NCI-H82 (cell line): ENCODE results near the gene ATXN1.

ENCODE experiments used
- DNase-seq: peaks from one replicate; lab custom pipeline; 2025; lab: John Stamatoyannopoulos, UW

ATXN1 gene

DNA sequence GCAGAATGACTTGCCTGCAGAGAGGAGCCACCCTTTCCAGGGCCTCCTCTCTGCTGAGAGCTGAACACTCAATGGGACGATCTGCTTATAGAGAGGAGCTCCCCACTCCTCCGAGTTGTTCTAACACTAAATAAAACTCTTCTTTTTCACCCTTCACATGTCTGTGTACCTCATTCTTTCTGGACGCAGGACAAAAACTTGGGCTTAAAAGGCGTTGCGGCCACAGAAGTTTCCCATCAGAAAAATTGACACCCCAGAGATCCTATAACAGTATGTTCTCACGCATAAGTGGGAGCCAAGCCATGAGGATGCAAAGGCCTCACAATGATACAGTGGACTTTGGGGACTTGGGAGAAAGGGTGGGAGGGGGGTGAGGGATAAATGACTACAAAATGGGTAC lies 401.7 kb downstream of the ATXN1 start:
- no peak for DNase-seq

DNA sequence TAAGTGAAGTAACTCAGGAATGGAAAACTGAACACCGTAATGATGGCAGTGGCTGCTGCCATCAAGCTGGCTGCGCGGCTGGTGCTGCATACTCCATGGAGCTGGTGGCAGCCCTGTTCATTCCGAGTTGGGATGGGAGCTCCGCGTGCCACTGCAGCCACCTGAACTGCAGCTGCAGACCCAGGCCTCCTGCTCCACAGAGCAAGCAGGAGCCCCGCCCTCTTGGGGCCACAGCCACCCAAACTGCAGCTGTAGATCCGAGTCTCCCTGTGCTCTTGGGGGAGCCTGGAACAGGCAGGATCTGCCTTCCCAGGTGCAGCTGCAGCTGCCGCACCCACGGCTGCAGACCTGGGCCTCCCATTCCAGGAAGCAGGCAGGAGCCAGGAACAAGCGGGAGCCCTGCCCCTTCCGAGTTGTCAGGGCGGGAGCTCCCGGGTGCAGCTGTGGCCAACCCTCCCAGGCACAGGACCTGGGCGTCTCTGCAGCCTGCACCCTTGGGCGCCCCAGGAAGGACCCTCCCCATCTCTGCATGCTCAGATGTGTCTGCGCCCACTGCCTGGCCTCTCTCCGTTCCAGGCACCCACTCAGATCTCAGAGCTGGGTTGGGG lies 402.6 kb downstream of the ATXN1 start:
- no peak for DNase-seq

DNA sequence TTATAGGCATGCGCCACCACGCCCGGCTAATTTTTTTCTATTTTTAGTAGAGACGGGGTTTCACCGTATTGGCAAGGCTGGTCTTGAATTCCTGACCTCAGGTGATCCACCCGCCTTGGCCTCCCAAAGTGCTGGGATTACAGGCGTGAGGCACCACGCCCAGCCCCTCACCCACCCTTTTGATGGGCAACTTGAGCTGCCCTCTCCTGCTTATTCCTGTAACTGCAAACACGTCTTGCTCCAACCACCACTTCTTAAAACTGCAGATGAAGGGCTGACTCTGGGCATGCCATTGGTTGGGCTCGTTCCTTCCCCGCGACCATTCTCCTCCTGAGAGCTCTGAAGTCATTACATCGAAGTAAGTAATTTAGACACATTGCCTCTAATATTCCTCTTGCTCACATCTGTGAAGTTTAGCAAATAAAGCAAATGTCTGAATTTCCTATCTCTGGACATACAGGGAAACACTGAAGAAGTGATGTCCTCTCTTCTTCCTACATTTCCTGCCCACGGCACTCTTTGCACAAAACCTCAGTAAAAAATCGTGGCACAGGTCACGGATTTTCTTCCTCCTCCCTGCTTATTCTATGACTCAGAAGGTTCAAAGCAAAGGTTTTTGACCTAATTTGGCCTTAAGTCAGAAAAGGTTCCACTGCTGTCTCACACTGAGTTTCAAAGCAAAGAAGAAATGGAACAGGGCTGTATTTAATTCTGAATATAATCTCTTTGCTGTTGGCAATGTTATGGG lies 405.4 kb downstream of the ATXN1 start:
- peak; percentile 43 for DNase-seq

DNA sequence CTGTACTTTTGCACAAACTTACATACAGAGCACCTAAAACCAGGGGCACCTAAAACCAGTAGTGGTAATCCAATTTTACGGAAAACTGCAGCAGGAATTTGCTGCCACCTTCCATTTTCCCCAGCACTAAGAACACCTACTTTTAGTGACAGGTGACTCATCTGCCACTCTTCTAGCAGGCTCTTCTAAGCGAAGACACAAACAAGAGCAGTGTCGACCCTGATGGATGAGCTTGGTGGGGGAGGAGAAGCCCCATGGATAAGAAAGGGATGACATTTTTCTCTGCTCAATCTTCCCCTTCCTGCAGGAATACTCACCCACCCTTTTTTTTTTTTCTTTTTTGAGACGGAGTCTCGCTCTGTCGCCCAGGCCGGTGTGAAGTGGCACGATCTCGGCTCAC lies 406.0 kb downstream of the ATXN1 start:
- DNase-seq: peak; percentile 13

DNA sequence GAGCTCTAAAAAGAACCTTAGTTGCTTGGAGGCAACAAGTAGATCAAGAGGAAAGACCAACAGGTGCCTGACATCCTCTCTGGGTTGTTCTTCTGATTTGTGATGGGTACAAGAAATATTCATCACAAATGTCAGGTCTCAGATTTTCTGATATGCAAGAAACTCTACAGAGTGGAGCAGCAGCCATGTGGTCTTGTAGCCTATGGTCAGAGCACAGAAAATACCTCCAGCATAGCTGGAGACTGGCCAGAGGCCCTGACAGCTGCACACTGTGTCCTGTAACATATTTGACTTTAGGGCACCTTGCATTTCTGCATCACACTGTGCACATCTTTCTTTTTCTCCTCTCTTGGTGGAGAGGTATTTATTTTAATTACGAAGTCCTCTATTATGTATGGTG lies 406.6 kb downstream of the ATXN1 start:
- DNase-seq: no peak

DNA sequence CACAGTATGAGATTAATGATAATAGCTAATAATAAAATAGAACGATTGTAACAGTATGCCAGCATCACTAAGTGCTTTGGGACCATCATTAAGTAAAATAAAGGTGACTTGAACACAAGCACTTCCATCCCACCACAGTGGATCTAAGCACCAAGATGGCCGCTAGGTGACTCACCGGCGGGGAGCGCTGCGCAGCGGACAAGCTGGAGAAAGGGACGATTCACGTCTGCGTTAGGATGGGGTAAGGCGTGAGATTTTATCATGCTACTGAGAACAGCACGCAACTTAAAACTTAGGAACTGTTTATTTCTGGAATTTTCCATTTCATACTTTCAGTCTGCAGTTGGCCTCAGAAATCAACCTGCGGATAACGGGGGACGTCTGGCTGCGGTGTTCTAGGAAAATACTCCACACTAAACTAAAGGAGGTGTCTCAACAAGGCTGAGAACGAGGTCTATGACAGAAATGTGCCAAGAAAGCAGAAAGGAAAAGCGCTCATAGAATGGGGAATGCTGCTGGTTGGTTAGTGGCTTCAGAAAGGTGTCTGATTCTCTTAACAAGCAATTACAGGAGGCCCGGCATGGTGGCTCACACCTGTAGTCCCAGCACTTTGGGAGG lies 408.3 kb downstream of the ATXN1 start:
- no peak for DNase-seq

DNA sequence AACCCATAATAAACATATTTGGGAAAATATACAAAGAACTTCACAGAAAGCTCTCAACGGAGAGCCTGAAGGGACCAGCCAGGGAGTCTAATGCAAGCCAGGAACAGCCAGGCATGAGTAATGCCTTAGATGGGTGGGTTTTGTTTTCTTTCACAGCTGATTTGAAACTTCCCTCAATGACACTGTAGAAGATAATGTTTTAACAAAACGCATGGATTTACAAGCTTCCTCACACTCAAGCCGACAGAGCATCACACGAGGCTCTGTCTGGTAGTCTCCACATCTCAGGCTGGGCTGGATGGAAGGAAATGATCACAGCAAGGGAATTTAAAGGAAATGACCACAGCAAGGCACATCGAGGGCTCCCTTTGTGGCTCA lies 409.0 kb downstream of the ATXN1 start:
- DNase-seq: no peak

DNA sequence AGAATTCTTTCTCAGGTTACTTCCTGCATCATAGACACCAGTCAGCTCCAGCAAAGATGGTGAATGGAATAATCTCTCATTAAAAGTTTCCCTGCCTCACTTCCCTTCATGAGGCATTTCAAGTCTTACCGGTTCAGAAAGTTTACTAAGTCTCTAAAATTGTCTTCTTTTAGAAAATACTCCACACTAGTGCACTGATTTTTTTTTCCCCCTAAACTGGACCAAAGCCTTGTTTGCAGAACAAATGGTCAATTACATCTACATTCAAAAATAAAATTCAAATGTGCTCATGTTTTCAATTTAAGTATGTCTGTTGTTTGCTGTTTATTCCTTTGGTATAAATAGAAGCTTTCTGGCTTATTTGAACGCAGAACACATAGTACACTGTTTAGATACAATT lies 411.7 kb downstream of the ATXN1 start:
- no peak for DNase-seq

DNA sequence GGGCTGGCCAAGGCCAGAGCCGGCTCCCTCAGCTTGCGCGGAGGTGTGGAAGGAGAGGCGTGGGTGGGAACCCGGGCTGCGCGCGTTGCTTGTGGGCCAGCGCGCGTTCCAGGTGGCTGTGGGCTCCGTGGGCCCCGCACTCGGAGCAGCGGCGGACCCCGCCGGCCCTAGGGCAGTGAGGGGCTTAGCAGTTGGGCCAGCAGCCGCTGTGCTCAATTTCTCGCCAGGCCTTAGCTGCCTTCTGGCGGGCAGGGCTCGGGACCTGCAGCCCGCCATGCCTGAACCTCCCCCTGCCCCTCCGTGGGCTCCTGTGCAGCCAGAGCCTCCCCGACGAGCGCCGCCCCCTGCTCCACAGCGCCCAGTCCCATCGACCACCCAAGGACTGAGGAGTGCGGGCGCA lies 414.4 kb downstream of the ATXN1 start:
- no peak for DNase-seq

DNA sequence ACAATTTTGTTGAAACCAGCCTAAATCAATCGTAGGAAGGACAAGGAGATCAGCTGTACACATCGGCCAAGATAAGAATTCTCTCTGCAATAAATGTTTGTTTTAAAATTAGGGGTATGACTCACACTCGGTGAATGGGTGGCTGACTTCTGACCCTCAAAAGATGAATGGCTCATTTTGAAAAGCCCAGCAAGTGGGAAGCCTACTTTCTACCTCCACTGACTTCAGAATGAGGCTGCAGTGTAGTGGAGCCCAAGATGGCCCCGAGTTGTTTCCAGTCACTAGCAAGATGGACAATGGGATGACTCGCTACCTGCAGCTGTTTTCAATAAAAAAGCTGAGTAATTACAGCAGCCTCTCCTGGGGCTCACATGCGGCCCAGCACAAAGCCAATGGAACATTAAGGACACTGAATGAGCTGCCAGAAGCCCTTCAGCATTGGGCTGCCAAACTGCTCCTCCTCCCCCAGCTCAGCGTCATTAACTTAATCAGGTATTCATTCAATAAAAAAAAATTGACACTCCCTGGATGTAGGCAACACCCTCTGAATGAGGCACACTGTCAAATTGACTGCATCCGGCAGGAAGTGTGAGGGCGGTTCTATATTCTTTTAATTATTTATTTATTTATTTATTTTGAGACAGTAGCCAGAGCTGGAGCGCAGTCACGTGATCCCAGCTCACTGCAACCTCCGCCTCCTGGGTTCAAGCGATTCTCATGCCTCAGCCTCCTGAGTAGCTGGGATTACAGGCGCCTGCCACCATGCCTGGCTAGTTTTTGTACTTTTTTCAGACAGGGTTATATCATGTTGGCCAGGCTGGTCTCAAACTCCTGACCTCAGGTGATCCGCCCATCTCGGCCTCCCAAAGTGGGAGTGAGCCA lies 415.6 kb downstream of the ATXN1 start:
- DNase-seq: no peak

DNA sequence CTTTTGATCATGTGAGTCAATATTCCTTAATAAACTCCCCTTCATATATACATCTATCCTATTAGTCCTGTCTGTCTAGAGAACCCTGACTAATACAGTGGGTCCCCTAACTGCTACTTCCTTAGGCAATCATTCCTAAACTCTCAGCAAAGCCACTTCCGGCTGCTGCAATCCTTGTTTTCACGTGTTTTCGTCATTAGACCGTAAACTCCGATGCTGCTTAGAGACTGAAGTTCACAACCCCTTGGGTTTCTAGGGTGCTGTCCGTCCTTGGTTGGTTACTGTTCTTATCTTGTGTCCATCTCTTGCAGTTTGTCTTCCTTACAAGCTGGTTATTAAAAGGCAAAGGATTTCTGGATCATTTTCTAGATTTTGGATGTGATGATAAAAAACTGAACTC lies 416.5 kb downstream of the ATXN1 start:
- no peak for DNase-seq

DNA sequence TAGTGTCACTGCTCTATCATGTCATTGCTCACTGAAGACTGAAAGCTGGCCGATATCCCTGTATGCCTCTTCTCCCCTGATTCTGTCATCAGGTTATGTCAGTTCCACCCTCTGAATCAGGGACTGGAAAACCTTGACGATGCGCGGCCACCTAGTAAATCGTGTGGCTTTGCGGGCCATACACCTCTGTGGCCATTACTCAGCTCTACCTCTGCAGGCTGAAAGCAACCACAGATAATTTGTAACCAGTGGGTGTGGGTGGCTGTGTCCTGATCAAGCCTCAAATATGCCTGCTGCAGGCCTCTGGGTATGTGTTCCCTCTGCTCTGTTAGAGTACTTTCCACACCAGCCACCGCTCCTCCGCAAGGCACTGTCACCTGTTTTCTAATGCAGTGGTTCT lies 417.7 kb downstream of the ATXN1 start:
- DNase-seq: no peak

DNA sequence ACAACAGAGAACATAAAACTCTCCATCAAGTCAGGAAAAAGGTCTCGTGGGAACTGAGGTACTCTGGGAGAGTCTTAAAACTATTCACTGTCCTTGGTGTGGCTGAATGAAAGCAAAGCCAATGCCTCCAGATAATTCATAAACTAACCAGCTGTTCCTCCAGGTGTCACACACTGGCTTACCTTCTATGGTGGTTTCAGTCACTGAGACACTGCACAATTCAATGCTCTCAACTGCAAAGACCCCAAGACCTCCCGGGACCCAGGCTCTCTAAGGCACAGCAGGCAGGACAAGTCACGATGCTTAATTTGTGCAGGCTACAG lies 422.0 kb downstream of the ATXN1 start:
- no peak for DNase-seq

DNA sequence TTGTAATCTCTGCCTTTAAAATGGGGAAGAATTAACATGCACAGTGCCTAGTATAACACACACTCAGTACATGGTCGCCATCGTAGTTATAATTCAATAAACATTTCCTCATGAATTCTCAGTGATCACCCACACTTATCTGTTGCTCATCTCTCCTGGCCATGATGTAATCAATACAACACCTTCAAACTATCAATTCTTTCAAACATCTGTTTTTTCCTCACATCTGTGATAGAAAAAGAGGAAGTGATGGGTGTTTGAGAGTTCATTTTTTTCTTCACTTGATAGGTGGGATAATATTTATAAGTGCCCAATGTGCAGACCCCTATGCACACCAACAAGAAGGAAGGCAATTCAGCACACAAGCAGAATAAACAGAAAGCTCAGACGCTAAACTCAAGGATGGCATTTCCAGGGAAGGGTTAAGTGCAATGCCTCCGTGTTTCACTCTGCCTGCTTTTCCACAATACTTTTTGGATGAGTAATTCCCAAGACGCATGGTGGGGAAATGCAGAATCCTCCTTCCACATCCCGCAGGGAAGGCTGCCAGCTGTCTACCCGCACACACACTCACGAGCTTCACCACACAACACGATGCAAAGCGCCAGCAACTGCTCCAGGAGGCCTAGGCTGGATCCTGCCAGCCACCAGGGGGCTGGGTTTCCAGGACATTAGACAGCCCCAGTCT lies 422.5 kb downstream of the ATXN1 start:
- DNase-seq: peak; percentile 52

DNA sequence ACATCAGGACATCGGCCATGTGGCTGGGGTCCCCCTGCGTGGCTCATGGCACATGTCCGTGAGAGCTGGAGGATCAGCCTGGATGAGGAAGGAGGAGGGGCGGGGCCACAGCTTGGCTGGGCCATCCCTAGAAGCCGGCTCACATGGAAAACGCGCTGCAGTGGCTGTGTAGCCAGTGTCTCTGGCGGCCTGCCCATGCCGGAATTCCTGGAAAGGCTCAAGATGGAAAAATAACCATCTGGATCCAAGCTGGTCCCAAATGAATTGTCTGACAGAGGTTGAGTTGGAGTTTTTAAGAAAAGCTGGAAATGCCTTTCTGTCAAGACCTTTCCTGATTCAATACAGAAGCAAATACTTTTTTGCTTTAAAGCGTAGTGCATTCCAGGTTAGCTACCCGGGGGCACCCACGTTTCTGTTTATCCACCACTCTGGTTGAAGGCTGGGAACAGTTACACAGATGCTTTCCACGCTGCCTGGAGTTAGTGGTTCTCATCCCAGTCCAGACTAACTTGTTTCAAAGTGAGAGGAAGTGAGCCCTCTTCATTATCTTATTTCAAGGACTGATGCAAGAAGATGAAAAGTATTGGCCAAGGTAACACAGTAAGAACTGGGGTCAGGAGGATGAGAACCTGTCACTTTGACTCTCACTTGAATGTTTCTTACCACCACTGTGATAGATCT lies 423.8 kb downstream of the ATXN1 start:
- DNase-seq: peak; percentile 22

DNA sequence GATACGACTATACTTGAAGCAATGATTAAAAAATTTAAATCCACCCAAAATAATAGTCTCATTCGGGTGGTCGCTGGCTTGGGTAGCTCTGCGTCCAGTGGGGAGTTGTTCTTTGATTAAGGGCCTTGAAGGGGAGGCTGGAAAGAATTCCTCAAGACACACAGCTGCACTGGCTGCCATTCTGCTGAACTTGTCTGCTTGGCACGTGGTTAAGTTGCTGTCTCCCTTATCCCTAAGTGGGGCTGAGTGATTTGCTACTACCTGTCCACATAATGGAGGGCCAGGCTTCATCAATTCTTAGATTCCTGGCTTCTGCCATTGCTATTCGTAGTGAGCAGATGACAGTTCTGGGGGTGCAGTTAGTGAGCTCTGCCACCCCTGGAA lies 424.4 kb downstream of the ATXN1 start:
- no peak for DNase-seq

DNA sequence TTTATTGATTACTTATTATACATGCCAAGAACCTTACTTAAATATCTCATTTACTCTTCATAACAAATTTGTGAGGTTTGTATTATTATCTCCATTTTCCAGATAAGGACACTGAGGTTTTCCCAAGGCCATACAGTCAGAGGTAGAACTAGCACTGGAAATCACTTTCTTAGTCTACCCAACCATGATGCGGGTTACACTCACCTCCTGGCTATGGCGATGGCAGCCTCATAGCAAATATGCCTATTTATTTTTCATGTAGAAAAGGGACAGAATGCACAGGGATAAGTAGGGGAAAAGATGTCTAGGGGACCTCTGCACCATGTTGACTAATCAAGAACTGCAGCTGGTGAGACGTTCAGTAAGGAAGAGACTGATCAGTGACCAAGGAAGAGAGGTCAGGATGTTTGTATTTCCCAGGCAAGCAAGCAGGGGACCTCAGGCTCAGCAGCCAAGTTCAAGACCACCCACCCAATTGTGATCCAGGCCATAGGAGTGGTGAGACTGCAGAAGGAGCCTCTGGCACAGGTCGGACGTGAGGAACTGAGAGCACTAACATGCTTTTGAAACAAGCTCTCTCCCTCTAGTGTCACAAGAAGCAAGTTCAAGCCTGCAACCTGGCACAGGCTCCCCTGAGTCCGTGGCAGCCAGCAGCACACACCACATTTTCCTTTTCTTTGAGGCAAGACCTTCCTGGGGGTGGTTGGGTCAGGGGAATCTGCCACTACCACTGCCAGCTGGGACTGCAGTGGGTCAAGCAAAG lies 425.0 kb downstream of the ATXN1 start:
- DNase-seq: no peak

DNA sequence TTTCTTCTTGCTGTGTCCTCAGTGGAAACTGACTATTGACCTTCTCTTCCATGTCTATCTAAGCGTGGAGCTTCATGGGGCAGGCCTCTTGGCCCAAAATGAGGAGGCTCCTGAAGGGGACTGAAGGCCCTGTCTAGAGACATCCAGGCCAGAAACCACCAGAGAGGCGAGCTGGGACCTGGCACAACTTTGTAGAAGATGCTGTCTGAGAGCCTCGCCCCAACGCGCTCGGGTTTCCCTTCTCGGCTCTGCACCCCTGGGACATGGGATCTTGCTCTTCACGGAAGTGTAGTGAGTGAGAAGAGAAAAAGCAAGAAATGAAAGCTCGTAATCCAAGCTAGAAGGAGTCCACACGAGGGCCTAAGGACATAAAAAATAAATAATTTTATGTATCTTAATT lies 426.1 kb downstream of the ATXN1 start:
- no peak for DNase-seq

DNA sequence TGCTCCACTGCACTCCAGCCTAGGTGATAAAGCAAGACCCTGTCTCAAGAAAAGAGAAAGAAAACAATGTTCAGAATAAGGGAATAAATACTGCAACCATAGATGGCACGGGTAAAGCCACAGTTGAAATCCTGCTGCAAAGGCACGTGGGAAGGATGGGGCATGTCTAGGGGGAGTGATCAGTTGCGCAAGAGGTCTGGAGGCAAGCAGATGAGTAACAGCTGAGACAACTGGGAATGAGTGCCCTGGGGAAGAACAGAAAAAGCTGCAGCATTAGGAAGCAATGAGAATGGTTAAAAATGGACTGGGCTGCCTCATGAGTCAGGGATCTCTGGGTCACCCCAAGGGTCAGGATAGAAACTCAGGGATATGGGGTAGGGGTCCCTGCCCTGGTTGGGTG lies 426.6 kb downstream of the ATXN1 start:
- DNase-seq: no peak

DNA sequence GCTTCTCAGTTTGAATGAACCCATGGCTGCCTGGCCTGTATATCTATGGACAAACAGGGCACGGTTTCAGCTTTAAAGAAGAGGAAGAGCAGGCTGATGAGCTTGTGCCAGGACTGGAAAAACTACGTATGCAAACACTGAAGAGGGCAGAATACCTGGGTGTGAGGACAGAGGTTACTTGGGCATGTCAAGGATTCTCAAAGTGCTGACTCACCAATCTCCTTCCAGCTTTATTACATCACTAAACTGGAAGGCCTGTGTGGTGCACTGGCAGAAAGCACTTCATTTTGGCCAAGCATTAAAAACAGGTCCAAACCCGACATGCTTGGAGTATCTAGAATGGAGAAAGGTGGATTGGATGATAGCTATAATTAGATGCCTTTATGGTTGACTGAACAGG lies 427.7 kb downstream of the ATXN1 start:
- DNase-seq: no peak

DNA sequence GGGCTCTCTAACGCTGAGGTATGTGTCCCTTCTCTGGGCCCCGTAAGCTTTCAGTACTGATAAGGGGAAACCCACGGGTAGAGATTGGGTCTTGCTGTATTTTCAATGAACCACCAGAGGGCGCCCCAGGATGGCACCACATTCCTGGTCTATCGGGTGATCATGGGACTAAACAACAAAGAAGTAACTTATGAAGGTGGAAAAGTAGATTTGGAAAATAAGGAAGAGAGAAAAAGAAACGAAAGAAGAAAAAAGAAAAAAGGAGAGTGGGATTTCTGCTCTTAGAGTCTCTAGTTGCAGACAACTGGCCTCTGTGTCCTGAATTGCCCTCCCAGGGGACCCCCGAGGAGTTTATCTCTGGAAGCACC lies 429.1 kb downstream of the ATXN1 start:
- DNase-seq: peak; percentile 94
